Spleen (tissue), 7 donors: ENCODE results near the gene BMPER.

Experiments
- POLR2A ChIP-seq, 3 donors: fragments of 450-650 bp; IDR thresholded peaks; one replicate each; pipeline ENCODE4 v1.5.1; 2017; ENCODE audit warnings: antibody characterized with exemption in 3 of 3, mild to moderate bottlenecking in 1 of 3
- TF ChIP-seq, protein P1 (sequence below), 11 experiments: fragments of 200-600 bp in 7 of 11; fragments of 450-650 bp in 4 of 11; sonication (generic) in 4 of 11; IDR thresholded peaks in 8 of 11; conservative IDR thresholded peaks in 3 of 11; 1 replicate in 7 of 11; 2 replicates in 4 of 11; pipeline versions ENCODE4 v1.4.0 to v1.8.0; 2016 to 2021; ENCODE audit warnings: antibody characterized with exemption in 11 of 11, inconsistent platforms in 4 of 11, mild to moderate bottlenecking in 1 of 11
- donor health status: DM: no; HTN: no; CAD: no; lungs with moderate emphysema.
- donor health status: DM: no; HTN: no; CAD: no.
- donor health status: DM: no; HTN: no; CAD: no.

DNA sequence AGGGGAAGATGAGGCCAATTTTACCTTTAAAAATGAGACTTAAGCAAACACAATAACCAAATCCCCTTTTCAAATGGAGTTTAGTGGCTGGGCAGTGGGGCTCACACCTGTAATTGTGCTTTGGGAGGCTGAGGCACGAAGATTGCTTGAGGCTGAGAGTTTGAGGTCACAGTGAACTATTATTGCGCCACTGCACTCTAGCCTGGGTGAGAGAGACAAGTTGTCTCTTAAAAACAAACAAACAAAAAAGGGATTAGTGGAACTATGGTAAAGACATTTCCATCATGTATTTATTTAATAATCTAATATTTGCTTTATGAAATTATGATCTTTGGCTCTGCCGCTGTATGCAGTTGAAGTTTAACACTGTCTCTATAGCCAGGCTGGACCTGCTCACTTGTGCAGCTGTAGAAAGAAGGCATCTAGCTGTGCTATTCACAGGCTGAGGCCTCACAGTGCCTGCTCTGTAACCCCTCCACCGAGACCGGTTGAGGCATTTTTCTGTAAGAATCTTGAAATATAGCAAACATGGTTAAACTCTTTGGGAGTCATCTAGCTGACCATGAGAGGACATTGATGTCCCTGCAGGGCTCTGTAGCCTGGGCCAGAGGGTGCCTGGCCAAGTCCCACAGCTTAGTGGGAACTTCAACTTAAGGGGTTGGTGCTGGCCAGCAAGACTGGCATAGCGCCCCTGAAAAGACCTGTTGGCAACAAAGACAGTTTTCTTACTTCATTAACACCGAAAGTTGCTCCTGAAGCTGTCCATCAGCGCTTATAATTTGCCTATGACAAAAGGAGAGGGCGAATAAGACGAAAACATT is 131.8 kb downstream of the BMPER start:
- TF ChIP-seq, protein P1, sequence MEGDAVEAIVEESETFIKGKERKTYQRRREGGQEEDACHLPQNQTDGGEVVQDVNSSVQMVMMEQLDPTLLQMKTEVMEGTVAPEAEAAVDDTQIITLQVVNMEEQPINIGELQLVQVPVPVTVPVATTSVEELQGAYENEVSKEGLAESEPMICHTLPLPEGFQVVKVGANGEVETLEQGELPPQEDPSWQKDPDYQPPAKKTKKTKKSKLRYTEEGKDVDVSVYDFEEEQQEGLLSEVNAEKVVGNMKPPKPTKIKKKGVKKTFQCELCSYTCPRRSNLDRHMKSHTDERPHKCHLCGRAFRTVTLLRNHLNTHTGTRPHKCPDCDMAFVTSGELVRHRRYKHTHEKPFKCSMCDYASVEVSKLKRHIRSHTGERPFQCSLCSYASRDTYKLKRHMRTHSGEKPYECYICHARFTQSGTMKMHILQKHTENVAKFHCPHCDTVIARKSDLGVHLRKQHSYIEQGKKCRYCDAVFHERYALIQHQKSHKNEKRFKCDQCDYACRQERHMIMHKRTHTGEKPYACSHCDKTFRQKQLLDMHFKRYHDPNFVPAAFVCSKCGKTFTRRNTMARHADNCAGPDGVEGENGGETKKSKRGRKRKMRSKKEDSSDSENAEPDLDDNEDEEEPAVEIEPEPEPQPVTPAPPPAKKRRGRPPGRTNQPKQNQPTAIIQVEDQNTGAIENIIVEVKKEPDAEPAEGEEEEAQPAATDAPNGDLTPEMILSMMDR (IDR thresholded peaks at IDR 0.05 in 8 of 11, conservative IDR thresholded peaks at IDR 0.05 in 3 of 11): no peak
- no peak for TF ChIP-seq POLR2A (IDR thresholded peaks at IDR 0.05)
